Glutamatergic neuron (in vitro differentiated cells): Measurements from ENCODE around the gene SLFNL1. TPM values are rescaled to one million over a fixed set of nuclear protein-coding genes. Genes with fewer than 3 reads are reported as not detected.
A peak's percentile ranks its signal among the peaks of the same experiment; 100 is the strongest.

ENCODE experiments used
- DNase-seq: peaks from one replicate; pipeline ENCODE4 v3.0.0; 2022
- H3K27ac Mint-ChIP-seq: one replicate; pipeline ENCODE4 v1.8.0; 2020; ENCODE audit warnings: mild to moderate bottlenecking, mixed read lengths, inconsistent platforms; ENCODE audit not compliant: unreplicated experiment
- H3K27me3 Mint-ChIP-seq: one replicate; pipeline ENCODE4 v1.8.0; 2020; ENCODE audit warnings: mild to moderate bottlenecking, moderate library complexity, mixed read lengths, inconsistent platforms; ENCODE audit not compliant: unreplicated experiment
- H3K36me3 Mint-ChIP-seq: one replicate; pipeline ENCODE4 v1.8.0; 2020; ENCODE audit warnings: mild to moderate bottlenecking, mixed read lengths, inconsistent platforms; ENCODE audit not compliant: unreplicated experiment
- H3K4me1 Mint-ChIP-seq: one replicate; pipeline ENCODE4 v1.8.0; 2020; ENCODE audit warnings: mild to moderate bottlenecking, low read depth, mixed read lengths, inconsistent platforms; ENCODE audit not compliant: unreplicated experiment
- H3K4me3 Mint-ChIP-seq: one replicate; pipeline ENCODE4 v1.8.0; 2020; ENCODE audit warnings: mild to moderate bottlenecking, mixed read lengths, inconsistent platforms; ENCODE audit not compliant: unreplicated experiment
- H3K9me3 Mint-ChIP-seq: one replicate; pipeline ENCODE4 v1.8.0; 2020; ENCODE audit warnings: mild to moderate bottlenecking, moderate library complexity, mixed read lengths, inconsistent platforms; ENCODE audit not compliant: unreplicated experiment
- total RNA-seq: library from RNA; stranded (reverse); fragmentation: NEBNext Ultra II Directional; extraction: Animal tissue kit (Norgen Biotek cat#: 25700); gene quantifications from one replicate; pipeline ENCODE4 v1.2.1, GENCODE V29; 2021; ENCODE audit not compliant: unreplicated experiment
- TF ChIP-seq, protein P1 (sequence below): fragments of 200-600 bp; sonication (generic); IDR thresholded peaks from one replicate; pipeline ENCODE4 v1.5.0; 2021; ENCODE audit not compliant: partially characterized antibody, unreplicated experiment

The SLFNL1 gene
- total RNA-seq, 1 donor from 2014 or later, result 0.20 TPM

DNA sequence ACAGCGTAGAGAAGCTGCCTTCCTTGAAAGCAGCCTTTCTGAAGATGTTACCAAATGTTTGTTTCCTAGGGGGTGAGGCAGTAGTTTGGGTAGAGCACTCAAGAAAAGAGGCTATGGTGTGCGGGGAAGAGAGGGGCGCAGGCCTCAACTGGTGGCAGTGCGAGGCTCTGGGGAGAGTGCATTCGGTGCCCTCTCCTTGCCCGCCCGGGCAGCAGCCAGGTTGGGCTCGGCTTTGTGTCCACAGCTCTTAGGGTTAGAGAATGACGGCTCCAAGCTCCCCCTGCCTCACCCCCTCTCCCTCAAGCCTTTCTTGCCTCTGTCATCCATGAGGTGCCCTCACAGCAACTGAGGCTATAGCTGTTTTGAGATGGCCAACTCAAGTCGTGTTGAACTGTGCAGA lies 899 bp upstream of the SLFNL1 start:
- TF ChIP-seq, protein P1, sequence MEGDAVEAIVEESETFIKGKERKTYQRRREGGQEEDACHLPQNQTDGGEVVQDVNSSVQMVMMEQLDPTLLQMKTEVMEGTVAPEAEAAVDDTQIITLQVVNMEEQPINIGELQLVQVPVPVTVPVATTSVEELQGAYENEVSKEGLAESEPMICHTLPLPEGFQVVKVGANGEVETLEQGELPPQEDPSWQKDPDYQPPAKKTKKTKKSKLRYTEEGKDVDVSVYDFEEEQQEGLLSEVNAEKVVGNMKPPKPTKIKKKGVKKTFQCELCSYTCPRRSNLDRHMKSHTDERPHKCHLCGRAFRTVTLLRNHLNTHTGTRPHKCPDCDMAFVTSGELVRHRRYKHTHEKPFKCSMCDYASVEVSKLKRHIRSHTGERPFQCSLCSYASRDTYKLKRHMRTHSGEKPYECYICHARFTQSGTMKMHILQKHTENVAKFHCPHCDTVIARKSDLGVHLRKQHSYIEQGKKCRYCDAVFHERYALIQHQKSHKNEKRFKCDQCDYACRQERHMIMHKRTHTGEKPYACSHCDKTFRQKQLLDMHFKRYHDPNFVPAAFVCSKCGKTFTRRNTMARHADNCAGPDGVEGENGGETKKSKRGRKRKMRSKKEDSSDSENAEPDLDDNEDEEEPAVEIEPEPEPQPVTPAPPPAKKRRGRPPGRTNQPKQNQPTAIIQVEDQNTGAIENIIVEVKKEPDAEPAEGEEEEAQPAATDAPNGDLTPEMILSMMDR, result no peak
- H3K9me3 Mint-ChIP-seq, result peaks cover 11% of the 10 kb centered on the region
- peaks cover 21% of the 10 kb centered on the region for H3K4me1 Mint-ChIP-seq
- H3K36me3 Mint-ChIP-seq, result no peaks in the 10 kb centered on the region
- peaks cover 5% of the 10 kb centered on the region for H3K27me3 Mint-ChIP-seq
- DNase-seq, result no peak
- H3K27ac Mint-ChIP-seq, result no peak overlapping the region
- no peak overlapping the region for H3K4me3 Mint-ChIP-seq

DNA sequence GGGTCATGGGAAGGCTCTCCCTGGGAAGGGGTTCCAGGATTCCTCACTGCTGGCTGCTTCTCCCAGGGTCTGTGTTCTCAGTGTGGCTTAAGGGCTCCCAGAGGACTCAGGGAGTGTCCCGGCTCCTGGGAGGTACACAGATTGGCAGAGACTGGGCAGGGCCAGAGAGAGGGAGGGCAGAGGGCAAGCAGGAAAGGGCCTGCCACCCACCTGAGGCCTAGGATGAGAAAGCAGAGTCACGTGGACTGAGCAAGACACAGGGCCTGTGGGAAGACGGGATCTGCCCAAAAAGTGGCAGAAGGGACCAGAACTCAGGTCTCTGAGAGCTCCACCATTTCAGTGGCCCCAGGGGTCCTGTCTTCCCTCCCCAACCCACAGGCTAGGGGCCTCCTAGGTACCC lies 871 bp downstream of the SLFNL1 start:
- no peak overlapping the region for H3K4me3 Mint-ChIP-seq
- no peak for DNase-seq
- H3K9me3 Mint-ChIP-seq, result peaks cover 10% of the 10 kb centered on the region
- no peaks in the 10 kb centered on the region for H3K36me3 Mint-ChIP-seq
- H3K27me3 Mint-ChIP-seq, result peaks cover 5% of the 10 kb centered on the region
- peaks cover 21% of the 10 kb centered on the region for H3K4me1 Mint-ChIP-seq
- TF ChIP-seq, protein P1, result no peak
- H3K27ac Mint-ChIP-seq, result peak overlapping the region; percentile 38

DNA sequence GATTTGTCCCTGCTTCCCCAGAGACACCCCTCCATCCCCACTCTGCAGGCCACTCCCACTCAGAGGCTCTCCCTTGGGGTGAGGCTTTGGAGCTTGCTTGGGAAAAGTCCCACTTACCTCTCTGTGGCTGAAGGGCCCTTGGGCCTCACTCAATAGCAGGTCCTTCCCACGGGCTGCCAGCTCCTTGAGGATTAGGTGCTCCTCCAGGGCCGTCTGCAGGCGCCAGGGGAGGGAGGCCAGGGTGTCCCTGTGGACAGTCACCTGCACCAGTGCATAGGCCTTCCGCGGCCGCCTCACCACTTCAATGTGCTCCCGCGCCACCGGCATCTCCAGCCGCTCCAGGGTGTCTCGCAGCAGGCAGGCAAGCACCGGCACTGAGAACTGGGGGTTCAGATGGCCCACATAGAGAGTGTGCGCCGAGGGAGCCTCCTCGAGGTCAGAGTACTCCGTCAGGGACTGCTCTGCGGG lies 1.4 kb downstream of the SLFNL1 start:
- TF ChIP-seq, protein P1, result no peak
- H3K27ac Mint-ChIP-seq, result no peak overlapping the region
- peaks cover 5% of the 10 kb centered on the region for H3K27me3 Mint-ChIP-seq
- no peak for DNase-seq
- H3K36me3 Mint-ChIP-seq, result no peaks in the 10 kb centered on the region
- peaks cover 22% of the 10 kb centered on the region for H3K4me1 Mint-ChIP-seq
- peaks cover 10% of the 10 kb centered on the region for H3K9me3 Mint-ChIP-seq
- H3K4me3 Mint-ChIP-seq, result no peak overlapping the region

DNA sequence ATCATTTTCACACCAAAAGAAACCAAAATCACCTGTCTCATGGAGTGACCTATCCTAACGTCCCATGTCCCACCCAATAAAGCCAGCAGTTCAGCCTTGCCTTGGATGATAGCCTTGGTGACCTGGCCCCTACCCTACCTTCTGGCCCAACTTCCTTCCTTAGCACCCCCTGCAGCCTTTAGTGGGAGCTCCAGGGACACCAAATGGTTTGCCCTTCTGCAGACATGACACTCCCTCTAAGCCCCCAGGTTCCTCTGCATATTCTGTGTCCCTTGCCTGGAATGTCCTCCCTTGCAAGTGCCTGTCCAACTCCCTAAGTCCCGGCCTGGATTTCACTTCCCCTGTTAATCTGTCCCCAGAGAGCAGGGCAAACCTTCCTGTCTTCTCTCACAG lies 2.2 kb downstream of the SLFNL1 start:
- H3K36me3 Mint-ChIP-seq, result peaks cover 5% of the 10 kb centered on the region
- H3K27ac Mint-ChIP-seq, result no peak overlapping the region
- peaks cover 12% of the 10 kb centered on the region for H3K9me3 Mint-ChIP-seq
- H3K27me3 Mint-ChIP-seq, result peaks cover 5% of the 10 kb centered on the region
- TF ChIP-seq, protein P1, result no peak
- peaks cover 29% of the 10 kb centered on the region for H3K4me1 Mint-ChIP-seq
- DNase-seq, result no peak
- H3K4me3 Mint-ChIP-seq, result no peak overlapping the region

DNA sequence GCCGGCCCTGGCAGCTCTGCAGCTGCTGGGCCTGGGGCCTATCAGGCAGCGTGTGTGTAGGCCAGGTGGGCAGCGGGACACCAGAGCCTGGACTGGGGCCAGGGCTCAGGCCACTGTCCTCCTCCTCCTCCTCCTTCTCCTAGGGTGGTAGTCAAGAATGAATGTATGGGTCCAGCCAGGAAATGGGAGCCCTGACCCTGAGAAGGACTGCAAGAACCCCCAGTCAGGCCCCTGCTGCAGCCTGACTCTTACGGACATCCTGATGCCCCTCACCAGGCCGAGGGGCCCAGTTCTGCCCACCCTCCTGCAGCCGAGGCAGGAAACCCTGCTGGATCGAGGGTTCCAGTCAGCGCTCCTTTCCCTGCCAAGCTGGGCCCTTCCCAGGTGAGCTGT lies 3.5 kb downstream of the SLFNL1 start:
- no peak overlapping the region for H3K4me3 Mint-ChIP-seq
- DNase-seq, result no peak
- peaks cover 5% of the 10 kb centered on the region for H3K36me3 Mint-ChIP-seq
- H3K9me3 Mint-ChIP-seq, result peaks cover 11% of the 10 kb centered on the region
- peaks cover 5% of the 10 kb centered on the region for H3K27me3 Mint-ChIP-seq
- peaks cover 29% of the 10 kb centered on the region for H3K4me1 Mint-ChIP-seq
- H3K27ac Mint-ChIP-seq, result no peak overlapping the region
- TF ChIP-seq, protein P1, result no peak
